GM21528 (cell line): ENCODE measurements around the gene CMTM8.

Source experiments
- ATAC-seq: cut with Tn5 transposase; IDR thresholded peaks from one replicate; pipeline ENCODE4 v1.9.1; 2021; ENCODE audit warnings: mild to moderate bottlenecking, moderate library complexity; ENCODE audit not compliant: unreplicated experiment, low FRiP score

Gene CMTM8

GRCh38 chr3:32325927-32326326 lies 87.4 kb downstream of the CMTM8 start:
- ATAC-seq: no peak

GRCh38 chr3:32326795-32327194 lies 88.3 kb downstream of the CMTM8 start:
- ATAC-seq: no peak

- ATAC-seq: no peak
Observed at GRCh38 chr3:32334675-32335074, 96.2 kb downstream of the CMTM8 start.

GRCh38 chr3:32335365-32336112 lies 97.1 kb downstream of the CMTM8 start:
- ATAC-seq: no peak

- no peak for ATAC-seq
Observed at GRCh38 chr3:32336113-32336498, 97.6 kb downstream of the CMTM8 start.

GRCh38 chr3:32337505-32337904 lies 99.0 kb downstream of the CMTM8 start:
- ATAC-seq: no peak

- no peak for ATAC-seq
Observed at GRCh38 chr3:32340039-32340438, 101.6 kb downstream of the CMTM8 start.

- ATAC-seq: no peak
Observed at GRCh38 chr3:32340611-32341365, 102.3 kb downstream of the CMTM8 start.

GRCh38 chr3:32347343-32348125 lies 109.1 kb downstream of the CMTM8 start:
- ATAC-seq: no peak

GRCh38 chr3:32349184-32349583 lies 110.7 kb downstream of the CMTM8 start:
- no peak for ATAC-seq

- no peak for ATAC-seq
Observed at GRCh38 chr3:32352563-32352962, 114.1 kb downstream of the CMTM8 start.

GRCh38 chr3:32353351-32353750 lies 114.9 kb downstream of the CMTM8 start:
- ATAC-seq: no peak

- ATAC-seq: no peak
Observed at GRCh38 chr3:32354362-32354778, 115.9 kb downstream of the CMTM8 start.

- ATAC-seq: no peak
Observed at GRCh38 chr3:32355751-32356291, 117.3 kb downstream of the CMTM8 start.

GRCh38 chr3:32359766-32360492 lies 121.4 kb downstream of the CMTM8 start:
- no peak for ATAC-seq

GRCh38 chr3:32360493-32360827 lies 122.0 kb downstream of the CMTM8 start:
- no peak for ATAC-seq

GRCh38 chr3:32366638-32367397 lies 128.3 kb downstream of the CMTM8 start:
- no peak for ATAC-seq

GRCh38 chr3:32367442-32367841 lies 129.0 kb downstream of the CMTM8 start:
- no peak for ATAC-seq

- no peak for ATAC-seq
Observed at GRCh38 chr3:32371461-32372212, 133.2 kb downstream of the CMTM8 start.
